DLD1 (cell line): ENCODE results near the gene SLC12A3.

Experiments used
- in situ Hi-C: cut with HindIII; loops from 2 replicates; pipeline ENCODE4 v1.10.0; 2017; ENCODE audit warnings: low sequenced_read_pairs

Gene SLC12A3

GRCh38 chr16:56938664-56939513, 73.9 kb downstream of the SLC12A3 start:
- in situ Hi-C loops = no loop called here

- in situ Hi-C loops = no loop called here
These were observed 74.8 kb downstream of the SLC12A3 start for GRCh38 chr16:56939801-56940200.

GRCh38 chr16:56941092-56941491, 76.1 kb downstream of the SLC12A3 start:
- in situ Hi-C loops = no loop called here

GRCh38 chr16:56941856-56942331, 76.9 kb downstream of the SLC12A3 start:
- in situ Hi-C loops = no loop called here

- in situ Hi-C loops = no loop called here
These were observed 78.9 kb downstream of the SLC12A3 start for GRCh38 chr16:56943761-56944375.

GRCh38 chr16:56944954-56945839, 80.2 kb downstream of the SLC12A3 start:
- in situ Hi-C loops = no loop called here

GRCh38 chr16:56945847-56946527, 81.0 kb downstream of the SLC12A3 start:
- in situ Hi-C loops = no loop called here

- in situ Hi-C loops = no loop called here
These were observed 82.0 kb downstream of the SLC12A3 start for GRCh38 chr16:56946767-56947603.

GRCh38 chr16:56947604-56947995, 82.6 kb downstream of the SLC12A3 start:
- in situ Hi-C loops = no loop called here

GRCh38 chr16:56948234-56948633, 83.2 kb downstream of the SLC12A3 start:
- in situ Hi-C loops = no loop called here

GRCh38 chr16:56950051-56950450, 85.0 kb downstream of the SLC12A3 start:
- in situ Hi-C loops = no loop called here

GRCh38 chr16:56950455-56950854, 85.4 kb downstream of the SLC12A3 start:
- in situ Hi-C loops = no loop called here

- in situ Hi-C loops = no loop called here
These were observed 86.1 kb downstream of the SLC12A3 start for GRCh38 chr16:56950881-56951771.

- in situ Hi-C loops = no loop called here
These were observed 88.0 kb downstream of the SLC12A3 start for GRCh38 chr16:56953006-56953405.

GRCh38 chr16:56956076-56956475, 91.1 kb downstream of the SLC12A3 start:
- in situ Hi-C loops = no loop called here

GRCh38 chr16:56956756-56957155, 91.7 kb downstream of the SLC12A3 start:
- in situ Hi-C loops = no loop called here

- in situ Hi-C loops = no loop called here
These were observed 95.8 kb downstream of the SLC12A3 start for GRCh38 chr16:56960681-56961281.

- in situ Hi-C loops = no loop called here
These were observed 96.4 kb downstream of the SLC12A3 start for GRCh38 chr16:56961386-56961785.
